AG09309 (cell line): ENCODE measurements around the gene CCDC102B.

ENCODE experiments used
- DNase-seq: peaks from one replicate; pipeline ENCODE4 v3.0.0-alpha.2; 2010; ENCODE audit warnings: low read depth
- H3K4me3 ChIP-seq: 2 replicates; pipeline ENCODE4 v1.5.1; 2011; ENCODE audit warnings: mild to moderate bottlenecking, low read depth, low read length, moderate library complexity; ENCODE audit not compliant: control insufficient read depth
- CTCF ChIP-seq: IDR thresholded peaks from 2 replicates; pipeline ENCODE4 v1.5.1; 2011; ENCODE audit warnings: mild to moderate bottlenecking, low read depth, low read length, inconsistent platforms; ENCODE audit not compliant: insufficient read depth, control insufficient read depth; ENCODE audit errors: missing control alignments

Gene CCDC102B

GRCh38 chr18:69022426-69022825 is 224.5 kb downstream of the CCDC102B start:
- TF ChIP-seq CTCF, result no peak
- no peak overlapping the region for H3K4me3 ChIP-seq
- no peak for DNase-seq

- no peak for DNase-seq
- H3K4me3 ChIP-seq, result no peak overlapping the region
- TF ChIP-seq CTCF, result no peak
Measured at GRCh38 chr18:69031571-69031970, 233.7 kb downstream of the CCDC102B start.

- no peak for DNase-seq
- H3K4me3 ChIP-seq, result no peak overlapping the region
- TF ChIP-seq CTCF, result no peak
Measured at GRCh38 chr18:69032009-69032408, 234.1 kb downstream of the CCDC102B start.

GRCh38 chr18:69035756-69036155 is 237.9 kb downstream of the CCDC102B start:
- TF ChIP-seq CTCF, result no peak
- no peak for DNase-seq
- H3K4me3 ChIP-seq, result no peak overlapping the region

- DNase-seq, result no peak
- no peak overlapping the region for H3K4me3 ChIP-seq
- no peak for TF ChIP-seq CTCF
Measured at GRCh38 chr18:69044215-69044614, 246.3 kb downstream of the CCDC102B start.

GRCh38 chr18:69064063-69064462 is 266.2 kb downstream of the CCDC102B start:
- DNase-seq, result no peak
- no peak overlapping the region for H3K4me3 ChIP-seq
- TF ChIP-seq CTCF, result no peak

- H3K4me3 ChIP-seq, result no peak overlapping the region
- DNase-seq, result no peak
- no peak for TF ChIP-seq CTCF
Measured at GRCh38 chr18:69067048-69067447, 269.2 kb downstream of the CCDC102B start.
